Gastrocnemius medialis (tissue), 4 donors: ENCODE results near the gene TSPAN7. TPM values are rescaled to one million over a fixed set of nuclear protein-coding genes. Genes with fewer than 3 reads are reported as not detected.

Experiments
- ATAC-seq, 2 donors: fragments of 150-250 bp; one replicate each; pipeline ENCODE4 v1.9.1; 2016
- DNase-seq, 2 donors: peaks; one replicate each; pipeline ENCODE4 v3.0.0-alpha.2; 2019
- H3K27ac ChIP-seq, 4 donors: fragments of 200-600 bp; sonication (generic); 1 replicate in 1 of 4; 2 replicates in 3 of 4; pipeline ENCODE4 v1.5.1; 2016 to 2018; ENCODE audit warnings: mild to moderate bottlenecking in 2 of 4, moderate library complexity in 1 of 4
- H3K27me3 ChIP-seq, 3 donors: fragments of 200-600 bp; sonication (generic) in 2 of 3; 1 replicate in 1 of 3; 2 replicates in 2 of 3; pipeline versions ENCODE4 v1.5.1 to v1.6.0; 2016 to 2019; ENCODE audit warnings: mild to moderate bottlenecking in 1 of 3, moderate library complexity in 1 of 3
- H3K36me3 ChIP-seq, 2 donors: fragments of 200-600 bp; sonication (generic) in 1 of 2; one replicate each; pipeline ENCODE4 v1.5.1; 2017 to 2018
- H3K4me1 ChIP-seq, 2 donors: fragments of 200-600 bp; sonication (generic) in 1 of 2; one replicate each; pipeline ENCODE4 v1.5.1; 2016 to 2017; ENCODE audit warnings: mild to moderate bottlenecking in 2 of 2
- H3K4me3 ChIP-seq, 4 donors: fragments of 200-600 bp; sonication (generic) in 3 of 4; 1 replicate in 1 of 4; 2 replicates in 3 of 4; pipeline ENCODE4 v1.5.1; 2016 to 2019; ENCODE audit warnings: mild to moderate bottlenecking in 2 of 4
- H3K9me3 ChIP-seq, 3 donors: fragments of 200-600 bp; sonication (generic) in 2 of 3; 1 replicate in 1 of 3; 2 replicates in 2 of 3; pipeline ENCODE4 v1.5.1; 2016 to 2019
- CTCF ChIP-seq, 5 experiments: fragments of 450-650 bp in 3 of 5; fragments of 200-600 bp in 2 of 5; sonication (generic) in 2 of 5; IDR thresholded peaks in 4 of 5; conservative IDR thresholded peaks in 1 of 5; 1 replicate in 4 of 5; 2 replicates in 1 of 5; pipeline ENCODE4 v1.5.1; 2016 to 2019; ENCODE audit warnings: antibody characterized with exemption in 5 of 5, mild to moderate bottlenecking in 3 of 5, moderate library complexity in 3 of 5
- POLR2A ChIP-seq, 2 donors: fragments of 450-650 bp; IDR thresholded peaks; one replicate each; pipeline ENCODE4 v1.6.1; 2017; ENCODE audit warnings: antibody characterized with exemption in 2 of 2, mild to moderate bottlenecking in 2 of 2, moderate library complexity in 2 of 2
- in situ Hi-C, 4 donors: fragments of 200-750 bp; cut with MboI; loops; one replicate each; pipeline versions ENCODE4 v1.15.0 to v1.8.0; 2017; ENCODE audit warnings: low sequenced_read_pairs in 4 of 4
- intact Hi-C: fragments of 100-400 bp; cut with DNase I; formaldehyde crosslinking; loops from one replicate; pipeline ENCODE4 v1.15.1; 2023; ENCODE audit warnings: low total_unique reads
- total RNA-seq, 4 donors: library from RNA; depleted of rRNA; stranded (reverse); fragments of >200 nt; gene quantifications; one replicate each; pipeline versions ENCODE4 v1.1.0 to v1.2.3, GENCODE V29; 2016

TSPAN7 gene
- total RNA-seq, 4 donors from 2014 or later, result 38.1 to 288 (median 130) TPM

- intact Hi-C loops (no loop called here), in situ Hi-C loops (no loop called here)
- no peaks in the 10 kb centered on the region for H3K36me3 ChIP-seq
- TF ChIP-seq CTCF (IDR thresholded peaks at IDR 0.05 in 4 of 5, conservative IDR thresholded peaks at IDR 0.05 in 1 of 5) (no peak), POLR2A (IDR thresholded peaks at IDR 0.05) (no peak)
- no peak overlapping the region for H3K27ac ChIP-seq
- no peak overlapping the region for H3K4me3 ChIP-seq
- no peaks in the 10 kb centered on the region for H3K27me3 ChIP-seq
- no peak for DNase-seq
- no peak for ATAC-seq
- peaks cover 3 to 9% of the 10 kb centered on the region in 2 donors for H3K4me1 ChIP-seq
- H3K9me3 ChIP-seq, result no peaks in the 10 kb centered on the region
Measured at GRCh38 chrX:38704146-38704882, 143.0 kb downstream of the TSPAN7 start.

- intact Hi-C loops, result no loop called here
- TF ChIP-seq CTCF (IDR thresholded peaks at IDR 0.05 in 4 of 5, conservative IDR thresholded peaks at IDR 0.05 in 1 of 5), result peak in 2 of 5 experiments; percentile 39 to 49
- no peak for TF ChIP-seq POLR2A (IDR thresholded peaks at IDR 0.05)
- in situ Hi-C loops, result no loop called here
Measured at GRCh38 chrX:38717871-38718270, 156.5 kb downstream of the TSPAN7 start.

GRCh38 chrX:38718311-38718710 is 157.0 kb downstream of the TSPAN7 start:
- intact Hi-C loops (no loop called here), in situ Hi-C loops (no loop called here)
- no peak overlapping the region for H3K4me3 ChIP-seq
- H3K36me3 ChIP-seq, result no peaks in the 10 kb centered on the region
- peaks cover 0 to 4% (median 0%) of the 10 kb centered on the region in 3 donors for H3K9me3 ChIP-seq
- no peaks in the 10 kb centered on the region for H3K27me3 ChIP-seq
- no peak overlapping the region for H3K27ac ChIP-seq
- TF ChIP-seq CTCF (IDR thresholded peaks at IDR 0.05 in 4 of 5, conservative IDR thresholded peaks at IDR 0.05 in 1 of 5) (no peak), POLR2A (IDR thresholded peaks at IDR 0.05) (no peak)
- DNase-seq, result no peak
- ATAC-seq, result no peak
- no peaks in the 10 kb centered on the region for H3K4me1 ChIP-seq

More at GRCh38 chrX:38717871-38718270, 156.5 kb downstream of the TSPAN7 start:
- DNase-seq (no peak), ATAC-seq (no peak)
- H3K4me1 ChIP-seq, result no peaks in the 10 kb centered on the region
- peaks cover 0 to 4% (median 0%) of the 10 kb centered on the region in 3 donors for H3K9me3 ChIP-seq
- no peaks in the 10 kb centered on the region for H3K36me3 ChIP-seq
- no peak overlapping the region for H3K4me3 ChIP-seq
- H3K27ac ChIP-seq, result no peak overlapping the region
- H3K27me3 ChIP-seq, result no peaks in the 10 kb centered on the region

- H3K9me3 ChIP-seq, result no peaks in the 10 kb centered on the region
- ATAC-seq (no peak), DNase-seq (no peak)
- no peak for TF ChIP-seq CTCF (IDR thresholded peaks at IDR 0.05 in 4 of 5, conservative IDR thresholded peaks at IDR 0.05 in 1 of 5)
- no peak for TF ChIP-seq POLR2A (IDR thresholded peaks at IDR 0.05)
- H3K4me1 ChIP-seq, result no peaks in the 10 kb centered on the region
- intact Hi-C loops, result no loop called here
- no peak overlapping the region for H3K4me3 ChIP-seq
- in situ Hi-C loops, result no loop called here
- H3K27ac ChIP-seq, result no peak overlapping the region
- H3K36me3 ChIP-seq, result no peaks in the 10 kb centered on the region
- no peaks in the 10 kb centered on the region for H3K27me3 ChIP-seq
Measured at GRCh38 chrX:38726612-38727011, 165.3 kb downstream of the TSPAN7 start.
